Suprapubic skin (tissue), 4 donors: ENCODE measurements around the gene UPF1. TPM values are rescaled to one million over a fixed set of nuclear protein-coding genes. Genes with fewer than 3 reads are reported as not detected.

ENCODE experiments used
- DNase-seq, 2 donors: peaks; one replicate each; pipeline ENCODE4 v3.0.0-alpha.2; 2019; ENCODE audit warnings: low spot score in 2 of 2
- H3K27ac ChIP-seq: fragments of 200-600 bp; sonication (generic); one replicate; pipeline ENCODE4 v1.5.1; 2019
- H3K27me3 ChIP-seq: fragments of 200-600 bp; sonication (generic); one replicate; pipeline ENCODE4 v1.5.1; 2019
- H3K36me3 ChIP-seq: fragments of 200-600 bp; sonication (generic); one replicate; pipeline ENCODE4 v1.5.1; 2019
- H3K4me1 ChIP-seq: fragments of 200-600 bp; sonication (generic); one replicate; pipeline ENCODE4 v1.5.1; 2019
- H3K4me3 ChIP-seq: fragments of 200-600 bp; sonication (generic); one replicate; pipeline ENCODE4 v1.5.1; 2019; ENCODE audit warnings: mild to moderate bottlenecking
- H3K9me3 ChIP-seq: fragments of 200-600 bp; sonication (generic); one replicate; pipeline ENCODE4 v1.5.1; 2019
- EP300 ChIP-seq: sonication (generic); formaldehyde crosslinking; IDR thresholded peaks from one replicate; pipeline ENCODE4 v1.6.1; 2017; ENCODE audit warnings: antibody characterized with exemption
- POLR2A ChIP-seq, 2 donors: fragments of 450-650 bp; IDR thresholded peaks; one replicate each; pipeline ENCODE4 v1.6.1; 2017; ENCODE audit warnings: antibody characterized with exemption in 2 of 2, mild to moderate bottlenecking in 2 of 2, moderate library complexity in 2 of 2
- POLR2AphosphoS5 ChIP-seq, 3 donors: sonication (generic); formaldehyde crosslinking; IDR thresholded peaks; one replicate each; pipeline ENCODE4 v1.6.1; 2017; ENCODE audit warnings: antibody characterized with exemption in 3 of 3
- WGBS: methylation state at CpG from one replicate; pipeline ENCODE4 v1.1.5; 2018; 5-methylcytosine and 5-hydroxymethylcytosine counted together
- total RNA-seq, 4 donors: library from RNA; depleted of rRNA; stranded (reverse); fragments of >200 nt; gene quantifications; one replicate each; pipeline ENCODE4 v1.1.0, GENCODE V29; 2016
- TF ChIP-seq, protein P1 (sequence below), 2 donors: fragments of 200-600 bp in 1 of 2; fragments of 450-650 bp in 1 of 2; sonication (generic) in 1 of 2; IDR thresholded peaks; one replicate each; pipeline ENCODE4 v1.5.1; 2016 to 2019; ENCODE audit warnings: antibody characterized with exemption in 2 of 2, mild to moderate bottlenecking in 1 of 2, moderate library complexity in 1 of 2

The UPF1 gene
- total RNA-seq, 4 donors from 2014 or later = 74.7 to 160 (median 99.2) TPM

DNA sequence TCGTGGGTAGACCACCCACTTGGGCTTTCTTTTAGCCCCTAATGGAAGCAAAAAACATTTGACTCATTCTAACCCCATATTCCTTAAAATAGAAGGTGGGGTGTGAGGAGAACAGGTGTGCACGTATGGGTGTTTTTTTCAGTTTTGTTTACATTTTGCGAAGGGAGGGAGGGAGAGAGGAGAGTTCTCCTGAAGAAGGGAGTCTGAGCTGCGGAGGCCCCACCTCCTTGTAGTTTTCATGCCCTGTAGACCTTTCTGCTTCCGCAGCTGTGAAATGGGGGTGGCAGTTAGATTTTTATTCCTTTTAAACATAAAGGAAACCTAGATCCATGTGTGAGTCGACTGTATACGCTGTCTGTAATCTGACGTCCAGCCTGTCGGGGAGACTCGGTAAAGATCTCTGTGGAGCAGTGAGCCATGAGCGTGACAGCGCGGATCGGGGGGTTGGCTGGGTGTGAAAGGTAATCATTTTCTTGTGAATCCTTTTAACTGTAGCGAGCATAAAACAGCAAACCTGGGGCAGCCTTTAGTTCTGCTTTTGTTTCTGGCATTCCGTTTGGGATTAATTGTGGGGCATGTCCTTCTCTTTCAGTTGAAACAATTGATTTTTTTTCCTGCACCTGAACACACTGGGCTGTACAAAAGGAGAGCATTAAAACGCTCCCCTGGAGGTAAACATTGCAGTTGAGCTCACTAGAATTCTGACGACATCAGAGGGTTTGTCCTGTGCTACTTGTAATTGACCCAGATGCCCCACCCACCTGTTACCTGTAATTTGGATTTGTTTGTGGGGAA lies 2.3 kb downstream of the UPF1 start:
- peak overlapping the region; percentile 97 for H3K4me3 ChIP-seq
- DNase-seq = no peak
- peak overlapping the region; percentile 33 for H3K27ac ChIP-seq
- WGBS = 15% methylated on average over 18 of the region's 18 CpGs
- H3K4me1 ChIP-seq = peaks cover 51% of the 10 kb centered on the region
- no peaks in the 10 kb centered on the region for H3K36me3 ChIP-seq
- H3K9me3 ChIP-seq = no peaks in the 10 kb centered on the region
- no peak for TF ChIP-seq POLR2A (IDR thresholded peaks at IDR 0.05)
- TF ChIP-seq POLR2AphosphoS5 (IDR thresholded peaks at IDR 0.05) = no peak
- no peak for TF ChIP-seq EP300
- TF ChIP-seq, protein P1, sequence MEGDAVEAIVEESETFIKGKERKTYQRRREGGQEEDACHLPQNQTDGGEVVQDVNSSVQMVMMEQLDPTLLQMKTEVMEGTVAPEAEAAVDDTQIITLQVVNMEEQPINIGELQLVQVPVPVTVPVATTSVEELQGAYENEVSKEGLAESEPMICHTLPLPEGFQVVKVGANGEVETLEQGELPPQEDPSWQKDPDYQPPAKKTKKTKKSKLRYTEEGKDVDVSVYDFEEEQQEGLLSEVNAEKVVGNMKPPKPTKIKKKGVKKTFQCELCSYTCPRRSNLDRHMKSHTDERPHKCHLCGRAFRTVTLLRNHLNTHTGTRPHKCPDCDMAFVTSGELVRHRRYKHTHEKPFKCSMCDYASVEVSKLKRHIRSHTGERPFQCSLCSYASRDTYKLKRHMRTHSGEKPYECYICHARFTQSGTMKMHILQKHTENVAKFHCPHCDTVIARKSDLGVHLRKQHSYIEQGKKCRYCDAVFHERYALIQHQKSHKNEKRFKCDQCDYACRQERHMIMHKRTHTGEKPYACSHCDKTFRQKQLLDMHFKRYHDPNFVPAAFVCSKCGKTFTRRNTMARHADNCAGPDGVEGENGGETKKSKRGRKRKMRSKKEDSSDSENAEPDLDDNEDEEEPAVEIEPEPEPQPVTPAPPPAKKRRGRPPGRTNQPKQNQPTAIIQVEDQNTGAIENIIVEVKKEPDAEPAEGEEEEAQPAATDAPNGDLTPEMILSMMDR (IDR thresholded peaks at IDR 0.05) = no peak
- no peaks in the 10 kb centered on the region for H3K27me3 ChIP-seq

DNA sequence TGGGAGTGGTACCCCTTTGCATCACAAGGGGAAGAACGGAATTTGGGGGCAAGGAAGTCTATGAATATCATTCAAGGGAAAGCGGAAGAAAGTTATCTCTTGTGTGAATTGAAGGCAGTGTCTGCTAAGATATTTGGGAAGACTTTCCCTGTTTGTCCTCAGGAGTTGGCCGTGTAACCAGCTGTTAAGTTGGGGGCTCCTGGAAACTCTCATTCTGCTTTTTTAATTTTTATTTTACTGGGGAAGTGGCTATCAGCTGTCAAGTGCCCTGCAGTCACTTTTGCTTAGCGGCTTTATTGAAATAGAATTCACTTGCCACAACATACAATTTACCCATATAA lies 2.9 kb downstream of the UPF1 start:
- no peaks in the 10 kb centered on the region for H3K27me3 ChIP-seq
- H3K4me3 ChIP-seq = peak overlapping the region; percentile 97
- no peaks in the 10 kb centered on the region for H3K36me3 ChIP-seq
- DNase-seq = no peak
- peaks cover 56% of the 10 kb centered on the region for H3K4me1 ChIP-seq
- WGBS = 69% methylated on average over 4 of the region's 4 CpGs
- H3K27ac ChIP-seq = no peak overlapping the region
- H3K9me3 ChIP-seq = no peaks in the 10 kb centered on the region
- no peak for TF ChIP-seq EP300
- no peak for TF ChIP-seq POLR2AphosphoS5 (IDR thresholded peaks at IDR 0.05)
- TF ChIP-seq POLR2A (IDR thresholded peaks at IDR 0.05) = no peak
- TF ChIP-seq, protein P1 (IDR thresholded peaks at IDR 0.05) = no peak

DNA sequence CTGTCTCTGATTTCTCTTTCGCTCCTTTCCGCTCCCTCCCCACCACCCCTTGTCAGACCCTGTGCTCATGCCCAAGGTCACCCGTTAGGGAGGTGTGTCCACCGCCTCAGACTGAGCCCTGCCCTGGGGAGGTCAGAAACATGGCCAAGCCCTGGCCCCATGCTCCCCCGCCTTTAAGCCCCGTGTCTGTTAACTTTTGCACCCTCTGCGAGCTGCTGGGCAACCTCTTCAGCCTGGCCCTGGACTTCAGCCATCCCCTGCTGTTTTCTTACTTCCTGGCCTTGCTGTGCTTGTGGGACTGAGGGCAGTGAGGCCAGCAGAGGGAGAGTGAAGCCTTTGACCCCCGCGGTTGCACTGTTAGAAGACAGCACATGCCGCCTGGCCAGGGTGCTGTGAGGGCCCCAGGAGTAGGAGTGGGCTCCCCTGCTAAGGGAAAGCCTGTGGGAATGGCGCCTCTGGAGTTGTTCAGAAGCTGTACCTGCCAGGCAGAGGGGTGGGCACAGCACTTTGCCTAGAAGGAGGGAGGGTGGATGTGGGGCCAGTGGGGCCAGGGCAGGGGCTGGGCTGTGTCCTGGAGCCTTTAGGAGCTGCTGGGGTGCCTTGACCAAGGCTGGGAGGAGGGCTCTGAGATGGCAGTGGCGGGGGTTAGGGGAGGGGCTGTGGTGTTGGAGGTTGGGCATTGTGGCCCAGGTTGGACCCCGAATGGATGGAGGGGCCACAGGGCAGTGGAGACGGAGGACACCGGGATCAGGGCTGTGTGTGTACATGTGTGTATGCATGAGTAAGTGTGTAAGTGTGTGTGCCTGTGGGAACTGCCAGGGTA lies 7.9 kb downstream of the UPF1 start:
- 75% methylated on average over 13 of the region's 15 CpGs for WGBS
- H3K4me3 ChIP-seq = no peak overlapping the region

GRCh38 chr19:18840288-18841267 lies 8.8 kb downstream of the UPF1 start:
- Histone ChIP-seq H3K27me3 (no peaks in the 10 kb centered on the region), H3K4me1 (peaks cover 75% of the 10 kb centered on the region), H3K27ac (no peak overlapping the region), H3K36me3 (no peaks in the 10 kb centered on the region), H3K9me3 (no peaks in the 10 kb centered on the region), H3K4me3 (no peak overlapping the region)
- TF ChIP-seq EP300 (no peak), POLR2A (IDR thresholded peaks at IDR 0.05) (no peak), POLR2AphosphoS5 (IDR thresholded peaks at IDR 0.05) (no peak)
- TF ChIP-seq, protein P1 (IDR thresholded peaks at IDR 0.05) = no peak
- no peak for DNase-seq
- WGBS = 69% methylated on average over 17 of the region's 26 CpGs

More for the DNA sequence above, 7.9 kb downstream of the UPF1 start:
- Histone ChIP-seq H3K36me3 (no peaks in the 10 kb centered on the region), H3K4me1 (peaks cover 77% of the 10 kb centered on the region), H3K27me3 (no peaks in the 10 kb centered on the region), H3K9me3 (no peaks in the 10 kb centered on the region), H3K27ac (no peak overlapping the region)
- no peak for TF ChIP-seq POLR2AphosphoS5 (IDR thresholded peaks at IDR 0.05)
- no peak for TF ChIP-seq POLR2A (IDR thresholded peaks at IDR 0.05)
- no peak for TF ChIP-seq EP300
- TF ChIP-seq, protein P1 (IDR thresholded peaks at IDR 0.05) = no peak
- DNase-seq = no peak
